CD4-positive, alpha-beta T cell treated with Interleukin-2 at 100 ng/mL for 4 hours (primary cell): ENCODE data around the gene ZP1.
A peak's percentile ranks its signal among the peaks of the same experiment; 100 is the strongest.

ENCODE experiments used
- DNase-seq: peaks from one replicate; pipeline ENCODE4 v3.0.0-alpha.2; 2020; ENCODE audit warnings: low spot score

Gene ZP1

GRCh38 chr11:60910281-60910687 lies 42.9 kb downstream of the ZP1 start:
- DNase-seq = no peak

GRCh38 chr11:60910711-60911380 lies 43.5 kb downstream of the ZP1 start:
- DNase-seq = no peak

GRCh38 chr11:60912223-60912850 lies 45.0 kb downstream of the ZP1 start:
- peak; percentile 24 for DNase-seq

- no peak for DNase-seq
Observed at GRCh38 chr11:60912851-60913528, 45.6 kb downstream of the ZP1 start.

GRCh38 chr11:60913793-60914632 lies 46.7 kb downstream of the ZP1 start, which contains the start of gene TMEM109:
Gene TMEM109, plus strand, starts transcription at chr11:60914158. Its CDS starts 5,536 bp downstream, at chr11:60919694.
- peak; percentile 89 for DNase-seq

GRCh38 chr11:60914633-60915247 lies 47.4 kb downstream of the ZP1 start:
- DNase-seq = no peak

GRCh38 chr11:60915248-60915914 lies 48.0 kb downstream of the ZP1 start:
- DNase-seq = peak; percentile 80

GRCh38 chr11:60916669-60917206 lies 49.4 kb downstream of the ZP1 start:
- DNase-seq = no peak

GRCh38 chr11:60917267-60917666 lies 49.9 kb downstream of the ZP1 start:
- DNase-seq = no peak

GRCh38 chr11:60918251-60918938 lies 51.1 kb downstream of the ZP1 start:
- no peak for DNase-seq

- no peak for DNase-seq
Observed at GRCh38 chr11:60918939-60919265, 51.6 kb downstream of the ZP1 start.

GRCh38 chr11:60919320-60919719 lies 52.0 kb downstream of the ZP1 start:
- no peak for DNase-seq

GRCh38 chr11:60919956-60920355 lies 52.6 kb downstream of the ZP1 start:
- no peak for DNase-seq

GRCh38 chr11:60921259-60921658 lies 53.9 kb downstream of the ZP1 start:
- no peak for DNase-seq

- no peak for DNase-seq
Observed at GRCh38 chr11:60921777-60922335, 54.5 kb downstream of the ZP1 start.

- DNase-seq = no peak
Observed at GRCh38 chr11:60922906-60923305, 55.6 kb downstream of the ZP1 start.

- DNase-seq = no peak
Observed at GRCh38 chr11:60923326-60923725, 56.0 kb downstream of the ZP1 start.

- no peak for DNase-seq
Observed at GRCh38 chr11:60923800-60924109, 56.4 kb downstream of the ZP1 start.

GRCh38 chr11:60924110-60924905 lies 57.0 kb downstream of the ZP1 start, which contains the start of gene TMEM132A:
Gene TMEM132A, plus strand, starts transcription at chr11:60924460. Its CDS starts 174 bp downstream, at chr11:60924634.
- no peak for DNase-seq
